GM12878 (cell line): Measurements from ENCODE around the gene SFSWAP. TPM values are rescaled to one million over a fixed set of nuclear protein-coding genes. Genes with fewer than 3 reads are reported as not detected.

Experiments used
- ATAC-seq: fragments of 200-7000 bp; cut with Tn5 transposase; 3 replicates; pipeline ENCODE4 v1.9.1; 2020; ENCODE audit warnings: mild to moderate bottlenecking, moderate library complexity
- BruUV-seq: library from RNA; stranded (reverse); fragments of 400-500 nt; replicated peaks from 2 replicates; lab custom pipeline; 2021; lab: Mats Ljungman, UMichigan
- CTCF ChIA-PET: fragments of 300-600 bp; sonication (Branson Sonifier 250); formaldehyde crosslinking; extraction: SDS; loops from one replicate; lab custom pipeline; 2021; ENCODE audit warnings: inconsistent platforms; lab: Yijun Ruan, JAX
- POLR2A ChIA-PET: fragments of 350-600 bp; formaldehyde crosslinking; extraction: SDS; loops from one replicate; lab custom pipeline; 2021; ENCODE audit warnings: inconsistent platforms; lab: Charles Lee
- RAD21 ChIA-PET: fragments of 300-600 bp; sonication (Branson Sonifier 250); formaldehyde crosslinking; loops from one replicate; lab custom pipeline; 2023; ENCODE audit warnings: antibody characterized with exemption; ENCODE audit not compliant: unreplicated experiment; lab: Charles Lee
- SMC1A ChIA-PET: fragments of 300-600 bp; sonication (Branson Sonifier 250); formaldehyde crosslinking; loops from one replicate; lab custom pipeline; 2023; ENCODE audit not compliant: unreplicated experiment, uncharacterized antibody; lab: Charles Lee
- DNase-seq: peaks from one replicate; pipeline ENCODE4 v3.0.0-alpha.2; 2011; ENCODE audit warnings: low read depth, low spot score
- FAIRE-seq: peaks from 3 replicates; lab custom pipeline; 2011; peaks lifted over from hg19 to GRCh38; lab: Jason Lieb, UNC
- H2AFZ ChIP-seq: 2 replicates; pipeline ENCODE4 v1.6.0; 2011; ENCODE audit warnings: low read depth, low read length, control low read depth; ENCODE audit not compliant: control insufficient read depth
- H3K27ac ChIP-seq: 2 replicates; pipeline ENCODE4 v1.5.1; 2011; ENCODE audit warnings: control low read depth; ENCODE audit not compliant: control insufficient read depth, insufficient read depth
- H3K27me3 ChIP-seq, 2 experiments: replicated peaks in 1 of 2; 2 replicates each; pipeline versions ENCODE4 v1.6.0 to v1.6.1; 2011; ENCODE audit warnings: low read length in 1 of 2; ENCODE audit not compliant: control insufficient read depth in 2 of 2, insufficient read depth in 2 of 2
- H3K36me3 ChIP-seq, 2 experiments: 2 replicates each; pipeline ENCODE4 v1.5.1; 2011; ENCODE audit warnings: low read length in 1 of 2; ENCODE audit not compliant: control insufficient read depth in 2 of 2, insufficient read depth in 2 of 2
- H3K4me1 ChIP-seq: 2 replicates; pipeline ENCODE4 v1.6.1; 2011; ENCODE audit warnings: mild to moderate bottlenecking, low read length, moderate library complexity, mixed read lengths; ENCODE audit not compliant: control insufficient read depth, insufficient read depth
- H3K4me2 ChIP-seq: 2 replicates; pipeline ENCODE4 v1.6.0; 2011; ENCODE audit warnings: control low read depth; ENCODE audit not compliant: control insufficient read depth, insufficient read depth
- H3K4me3 ChIP-seq: fragments of 200-600 bp; sonication (generic); 2 replicates; pipeline ENCODE4 v1.5.1; 2016
- H3K79me2 ChIP-seq: 2 replicates; pipeline ENCODE4 v1.6.0; 2011; ENCODE audit warnings: low read length; ENCODE audit not compliant: control insufficient read depth, insufficient read depth
- H3K9ac ChIP-seq: 2 replicates; pipeline ENCODE4 v1.8.0; 2011; ENCODE audit warnings: low read length, control low read depth, mixed read lengths; ENCODE audit not compliant: control insufficient read depth, insufficient read depth
- H3K9me3 ChIP-seq: replicated peaks from 3 replicates; pipeline ENCODE4 v1.5.1; 2011; ENCODE audit warnings: mild to moderate bottlenecking, low read length; ENCODE audit not compliant: control insufficient read depth, insufficient read depth
- H4K20me1 ChIP-seq: 2 replicates; pipeline ENCODE4 v1.6.0; 2011; ENCODE audit not compliant: control insufficient read depth, insufficient read depth
- ATF7 ChIP-seq: fragments of 450-650 bp; IDR thresholded peaks from 2 replicates; pipeline ENCODE4 v1.6.1; 2016; ENCODE audit warnings: low read depth, mild to moderate bottlenecking
- BRCA1 ChIP-seq: IDR thresholded peaks from 2 replicates; pipeline ENCODE4 v1.6.1; 2011; ENCODE audit warnings: low read depth, low read length, improper control_type of control experiment
- CREB1 ChIP-seq: IDR thresholded peaks from 2 replicates; pipeline ENCODE4 v1.6.1; 2012; ENCODE audit warnings: low read depth, mild to moderate bottlenecking, inconsistent platforms
- ELK1 ChIP-seq: IDR thresholded peaks from 2 replicates; pipeline ENCODE4 v1.6.1; 2012; ENCODE audit warnings: low read depth, low read length, improper control_type of control experiment
- ESRRA ChIP-seq: IDR thresholded peaks from 2 replicates; pipeline ENCODE4 v1.6.1; 2012; ENCODE audit warnings: mild to moderate bottlenecking, low read length, improper control_type of control experiment
- HSF1 ChIP-seq: fragments of 150-350 bp; IDR thresholded peaks from 2 replicates; pipeline ENCODE4 v1.6.1; 2014; ENCODE audit warnings: mild to moderate bottlenecking, low read depth, low read length
- JUNB ChIP-seq: IDR thresholded peaks from 2 replicates; pipeline ENCODE4 v1.6.1; 2016; ENCODE audit warnings: antibody characterized with exemption, mild to moderate bottlenecking
- MTA3 ChIP-seq: IDR thresholded peaks from 2 replicates; pipeline ENCODE4 v1.6.1; 2012; ENCODE audit warnings: low read length, inconsistent platforms, borderline replicate concordance
- PAX5 ChIP-seq: IDR thresholded peaks from 2 replicates; pipeline ENCODE4 v1.6.1; 2011; ENCODE audit warnings: low read depth, low read length, borderline replicate concordance
- STAT1 ChIP-seq: fragments of 450-650 bp; conservative IDR thresholded peaks from 2 replicates; pipeline ENCODE4 v1.6.1; 2014; ENCODE audit warnings: antibody characterized with exemption, mild to moderate bottlenecking
- USF2 ChIP-seq: IDR thresholded peaks from 2 replicates; pipeline ENCODE4 v1.6.1; 2011; ENCODE audit warnings: low read depth, low read length, improper control_type of control experiment, borderline replicate concordance
- WRNIP1 ChIP-seq: IDR thresholded peaks from 2 replicates; pipeline ENCODE4 v1.6.1; 2011; ENCODE audit warnings: low read depth, low read length, improper control_type of control experiment, borderline replicate concordance
- YBX1 ChIP-seq: fragments of 450-650 bp; IDR thresholded peaks from 2 replicates; pipeline ENCODE4 v1.6.1; 2016; ENCODE audit warnings: antibody characterized with exemption
- ZNF207 ChIP-seq: fragments of 450-650 bp; IDR thresholded peaks from 2 replicates; pipeline ENCODE4 v1.6.1; 2014; ENCODE audit warnings: antibody characterized with exemption, mild to moderate bottlenecking, borderline replicate concordance
- WGBS: methylation state at CpG from one replicate; pipeline ENCODE4 v1.1.6; 2016; ENCODE audit warnings: low lambda C conversion rate; ENCODE audit not compliant: insufficient replicate concordance, insufficient coverage; ENCODE audit errors: missing lambda C conversion rate; 5-methylcytosine and 5-hydroxymethylcytosine counted together
- in situ Hi-C: fragments of 300-500 bp; cut with MboI; formaldehyde crosslinking; loops from 9 replicates; pipeline ENCODE4 v1.14.3; 2018; ENCODE audit warnings: mixed read lengths
- intact Hi-C: fragments of 100-400 bp; cut with micrococcal nuclease; formaldehyde crosslinking; loops from one replicate; pipeline ENCODE4 v1.14.2; 2022; ENCODE audit not compliant: unreplicated experiment
- polyA plus RNA-seq, 11 experiments: library from polyadenylated mRNA; depleted of rRNA in 4 of 11; unstranded in 6 of 11; stranded (reverse) in 5 of 11; fragments of >200 nt; fragmentation: Nextera tagmentation in 4 of 11; fragmentation: Illumina TruSeq in 1 of 11; extraction: Ambion mirVana in 4 of 11; extraction: Trizol in 1 of 11; gene quantifications; 1 replicate in 1 of 11; 2 replicates in 10 of 11; pipeline versions ENCODE4 v1.2.1 to v1.2.3, GENCODE V29; 2011 to 2016; ENCODE audit warnings: inconsistent platforms in 2 of 11, missing spikeins in 2 of 11, low read depth in 1 of 11
- total RNA-seq, 4 experiments: library from RNA; depleted of rRNA in 3 of 4; stranded (reverse); fragments of >200 nt in 3 of 4; fragmentation: Illumina TruSeq in 1 of 4; extraction: Trizol in 1 of 4; gene quantifications; 2 replicates each; pipeline versions ENCODE4 v1.2.1 to v1.2.3, GENCODE V29; 2013 to 2021

Gene SFSWAP
- total and polyA plus RNA-seq, 10 of the 15 experiments (the other 5 are each of a cell fraction or from before 2014, with no cell fraction given) = 1.8 to 48.6 (median 25.0) TPM

GRCh38 chr12:131844656-131845055 is 133.8 kb downstream of the SFSWAP start (continued):
- no peak for TF ChIP-seq YBX1
- no peak for TF ChIP-seq USF2
- no peak for TF ChIP-seq MTA3
- TF ChIP-seq ELK1 = no peak
- TF ChIP-seq, all 136 proteins: peak for 0

GRCh38 chr12:131845121-131845520 is 134.2 kb downstream of the SFSWAP start:
- no peak overlapping the region for H3K4me2 ChIP-seq
- no peak for TF ChIP-seq ZNF207
- TF ChIP-seq HSF1 = no peak
- TF ChIP-seq STAT1 = no peak
- TF ChIP-seq CREB1 = no peak
- TF ChIP-seq PAX5 = no peak
- no peak for TF ChIP-seq ESRRA
- no peak for TF ChIP-seq JUNB
- TF ChIP-seq ATF7 = no peak
- TF ChIP-seq BRCA1 = no peak
- TF ChIP-seq WRNIP1 = no peak
- SMC1A ChIA-PET = no interaction called here
- DNase-seq (no peak), FAIRE-seq (no peak), ATAC-seq (no peak)
- 85% methylated on average over 29 of the region's 29 CpGs for WGBS
- H3K9ac ChIP-seq = no peak overlapping the region
- no peaks in the 10 kb centered on the region for H3K27me3 ChIP-seq
- no peak overlapping the region for H2AFZ ChIP-seq
- no peaks in the 10 kb centered on the region for H3K79me2 ChIP-seq
- POLR2A ChIA-PET = no interaction called here
- H3K9me3 ChIP-seq = no peaks in the 10 kb centered on the region
- no TSS peak for BruUV-seq
- no peaks in the 10 kb centered on the region for H3K4me1 ChIP-seq
- intact Hi-C loops (no loop called here), in situ Hi-C loops (no loop called here)
- no peak overlapping the region for H3K4me3 ChIP-seq
- CTCF ChIA-PET = no interaction called here
- RAD21 ChIA-PET = no interaction called here
- no peaks in the 10 kb centered on the region for H3K36me3 ChIP-seq
- no peaks in the 10 kb centered on the region for H4K20me1 ChIP-seq
- H3K27ac ChIP-seq = no peak overlapping the region
